SK-N-SH treated with all-trans-retinoic acid at 6 μM for 48 hours (cell line): ENCODE results near the gene PROK2.

Source experiments
- ATAC-seq: fragments of 200-7000 bp; cut with Tn5 transposase; 3 replicates; pipeline ENCODE4 v1.9.1; 2020; ENCODE audit warnings: mild to moderate bottlenecking, moderate library complexity
- ARNTL ChIP-seq: fragments of 450-650 bp; formaldehyde crosslinking; IDR thresholded peaks from 2 replicates; pipeline ENCODE4 v1.5.0; 2020; ENCODE audit warnings: low read depth, mild to moderate bottlenecking, moderate library complexity, borderline replicate concordance
- BACH2 ChIP-seq: fragments of 250-450 bp; sonication (Bioruptor Pico); IDR thresholded peaks from 2 replicates; pipeline ENCODE4 v1.9.0; 2021; ENCODE audit warnings: mild to moderate bottlenecking, borderline replicate concordance
- CSDC2 ChIP-seq: fragments of 250-450 bp; sonication (Bioruptor Pico); IDR thresholded peaks from 2 replicates; pipeline ENCODE4 v1.5.0; 2020; ENCODE audit warnings: mild to moderate bottlenecking, moderate library complexity
- ESRRG ChIP-seq: fragments of 250-450 bp; sonication (Bioruptor Pico); IDR thresholded peaks from 2 replicates; pipeline ENCODE4 v1.6.1; 2021; ENCODE audit warnings: mild to moderate bottlenecking
- GLIS3 ChIP-seq: fragments of 250-450 bp; sonication (Bioruptor Pico); IDR thresholded peaks from 2 replicates; pipeline ENCODE4 v1.5.0; 2020; ENCODE audit warnings: mild to moderate bottlenecking, moderate library complexity
- ISL1 ChIP-seq: fragments of 250-450 bp; sonication (Bioruptor Pico); IDR thresholded peaks from 2 replicates; pipeline ENCODE4 v2.1.2; 2022; ENCODE audit warnings: mild to moderate bottlenecking, moderate library complexity
- OSR1 ChIP-seq: fragments of 250-450 bp; sonication (Bioruptor Pico); IDR thresholded peaks from 2 replicates; pipeline ENCODE4 v1.8.0; 2022; ENCODE audit warnings: moderate library complexity, mild to moderate bottlenecking, inconsistent platforms
- PATZ1 ChIP-seq: fragments of 250-450 bp; sonication (Bioruptor Pico); IDR thresholded peaks from 2 replicates; pipeline ENCODE4 v1.8.0; 2020; ENCODE audit warnings: mild to moderate bottlenecking, moderate library complexity, borderline replicate concordance
- PPARA ChIP-seq: fragments of 250-450 bp; sonication (Bioruptor Pico); IDR thresholded peaks from 2 replicates; pipeline ENCODE4 v1.5.0; 2020; ENCODE audit warnings: mild to moderate bottlenecking, borderline replicate concordance
- RARB ChIP-seq: fragments of 250-450 bp; sonication (Bioruptor Pico); IDR thresholded peaks from 2 replicates; pipeline ENCODE4 v1.8.0; 2021; ENCODE audit warnings: mild to moderate bottlenecking, moderate library complexity
- SNAI2 ChIP-seq: fragments of 250-450 bp; sonication (Bioruptor Pico); IDR thresholded peaks from 2 replicates; pipeline ENCODE4 v1.5.0; 2020; ENCODE audit warnings: mild to moderate bottlenecking, moderate library complexity
- TCF4 ChIP-seq: fragments of 250-450 bp; sonication (Bioruptor Pico); IDR thresholded peaks from 2 replicates; pipeline ENCODE4 v1.8.0; 2021; ENCODE audit warnings: mild to moderate bottlenecking, moderate library complexity, borderline replicate concordance
- TOX ChIP-seq: fragments of 250-450 bp; sonication (Bioruptor Pico); IDR thresholded peaks from 2 replicates; pipeline ENCODE4 v1.8.0; 2021; ENCODE audit warnings: mild to moderate bottlenecking, moderate library complexity, borderline replicate concordance
- ZFP3 ChIP-seq: fragments of 250-450 bp; sonication (Bioruptor Pico); IDR thresholded peaks from 2 replicates; pipeline ENCODE4 v1.5.0; 2020; ENCODE audit warnings: mild to moderate bottlenecking, moderate library complexity
- ZNF565 ChIP-seq: fragments of 450-650 bp; formaldehyde crosslinking; conservative IDR thresholded peaks from 2 replicates; pipeline ENCODE4 v1.5.0; 2020; ENCODE audit warnings: low read depth, mild to moderate bottlenecking, moderate library complexity
- ZNF70 ChIP-seq: fragments of 450-650 bp; formaldehyde crosslinking; IDR thresholded peaks from 2 replicates; pipeline ENCODE4 v1.5.0; 2020; ENCODE audit warnings: mild to moderate bottlenecking, moderate library complexity
- ZNF8 ChIP-seq: fragments of 450-650 bp; formaldehyde crosslinking; IDR thresholded peaks from 2 replicates; pipeline ENCODE4 v1.5.0; 2020; ENCODE audit warnings: mild to moderate bottlenecking, moderate library complexity
- TF ChIP-seq, protein P1 (sequence below): fragments of 250-450 bp; sonication (Bioruptor Pico); IDR thresholded peaks from 2 replicates; pipeline ENCODE4 v1.8.0; 2021; ENCODE audit warnings: low read depth, mild to moderate bottlenecking, moderate library complexity, borderline replicate concordance
- TF ChIP-seq, protein P2 (sequence below): fragments of 250-450 bp; sonication (Bioruptor Pico); IDR thresholded peaks from 2 replicates; pipeline ENCODE4 v1.5.1; 2021; ENCODE audit warnings: mild to moderate bottlenecking, moderate library complexity
- TF ChIP-seq, protein P3 (sequence below): fragments of 250-450 bp; sonication (Bioruptor Pico); IDR thresholded peaks from 2 replicates; pipeline ENCODE4 v1.5.0; 2020; ENCODE audit warnings: mild to moderate bottlenecking, moderate library complexity
- TF ChIP-seq, protein P4 (sequence below): fragments of 250-450 bp; sonication (Bioruptor Pico); IDR thresholded peaks from 2 replicates; pipeline ENCODE4 v1.5.1; 2020; ENCODE audit warnings: low read depth, mild to moderate bottlenecking, moderate library complexity

PROK2 gene

DNA sequence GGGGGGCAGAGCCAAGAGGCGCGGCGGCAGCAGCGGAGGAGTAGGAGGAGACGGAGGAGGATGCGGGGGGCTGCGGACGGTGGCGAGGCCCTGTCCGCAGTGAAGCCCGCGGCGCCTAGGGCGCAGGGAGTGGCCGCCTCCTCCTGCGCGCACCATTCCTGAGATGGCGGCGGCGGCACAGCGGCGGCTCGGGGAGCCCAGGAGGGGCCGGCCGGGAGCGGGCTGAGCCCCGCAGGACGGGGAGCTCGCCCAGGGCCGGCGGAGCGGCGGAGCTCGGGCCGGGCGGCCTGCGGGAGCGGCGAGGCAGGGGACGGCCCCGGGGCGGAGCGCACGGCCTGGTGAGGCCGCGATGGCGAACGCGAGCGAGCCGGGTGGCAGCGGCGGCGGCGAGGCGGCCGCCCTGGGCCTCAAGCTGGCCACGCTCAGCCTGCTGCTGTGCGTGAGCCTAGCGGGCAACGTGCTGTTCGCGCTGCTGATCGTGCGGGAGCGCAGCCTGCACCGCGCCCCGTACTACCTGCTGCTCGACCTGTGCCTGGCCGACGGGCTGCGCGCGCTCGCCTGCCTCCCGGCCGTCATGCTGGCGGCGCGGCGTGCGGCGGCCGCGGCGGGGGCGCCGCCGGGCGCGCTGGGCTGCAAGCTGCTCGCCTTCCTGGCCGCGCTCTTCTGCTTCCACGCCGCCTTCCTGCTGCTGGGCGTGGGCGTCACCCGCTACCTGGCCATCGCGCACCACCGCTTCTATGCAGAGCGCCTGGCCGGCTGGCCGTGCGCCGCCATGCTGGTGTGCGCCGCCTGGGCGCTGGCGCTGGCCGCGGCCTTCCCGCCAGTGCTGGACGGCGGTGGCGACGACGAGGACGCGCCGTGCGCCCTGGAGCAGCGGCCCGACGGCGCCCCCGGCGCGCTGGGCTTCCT lies 31.0 kb downstream of the PROK2 start, which contains the start of gene GPR27:
Gene GPR27 (plus strand): TSS at position 155 of the 909 bp plus-strand sequence. CDS start 195 bp downstream, at position 350.
- ATAC-seq: peak; percentile 75
- TF ChIP-seq OSR1 (CRISPR knock-in tag) (no peak), PPARA (CRISPR knock-in tag) (no peak)
- TF ChIP-seq, all 23 proteins: peak for 0

DNA sequence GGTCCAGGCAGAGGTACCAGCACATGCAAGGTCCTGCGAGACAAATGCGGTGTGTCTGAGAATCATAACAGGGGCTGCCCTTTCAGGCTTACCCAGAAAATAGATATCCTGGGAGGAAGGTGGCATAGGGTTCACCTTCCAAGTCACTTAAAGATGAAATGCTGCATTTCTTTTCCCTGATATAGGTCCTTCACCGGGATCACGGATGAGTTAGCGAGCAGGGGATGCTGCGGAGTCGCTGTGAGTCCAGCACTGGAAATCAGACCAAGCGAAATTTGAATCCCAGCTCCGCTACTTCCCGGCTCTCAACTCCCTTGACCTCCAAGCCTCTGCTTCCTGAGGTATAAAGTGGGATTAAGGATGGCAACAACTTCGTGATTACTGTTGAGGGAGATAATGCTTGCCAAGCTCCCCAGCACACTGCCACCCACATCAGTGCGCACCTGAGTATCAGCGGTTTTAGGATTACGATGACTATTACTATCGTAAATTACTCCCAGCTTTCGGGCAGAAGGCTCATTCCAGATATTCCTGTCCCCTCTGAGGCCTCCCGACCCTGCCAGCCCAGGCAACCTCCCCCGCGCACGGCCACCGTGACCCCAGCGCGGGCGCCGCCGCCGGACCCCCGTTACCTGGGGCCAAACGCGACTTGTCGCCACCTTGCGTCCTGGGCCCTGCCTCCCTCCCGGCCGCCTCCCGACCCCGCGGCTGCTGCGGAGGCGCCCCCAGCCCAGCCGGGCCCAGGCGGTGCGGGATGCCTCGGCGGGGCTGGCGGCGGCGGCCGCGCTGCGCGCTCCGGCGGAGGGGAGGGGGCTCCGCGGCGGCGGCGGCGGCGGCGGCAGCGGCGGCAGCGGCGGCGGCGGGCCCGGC lies 31.9 kb downstream of the PROK2 start:
- ATAC-seq: no peak
- TF ChIP-seq PATZ1 (no peak), CSDC2 (CRISPR knock-in tag) (no peak), TCF4 (CRISPR knock-in tag) (no peak), ZNF70 (CRISPR knock-in tag) (no peak), SNAI2 (CRISPR knock-in tag) (no peak), PPARA (CRISPR knock-in tag) (no peak), ESRRG (CRISPR knock-in tag) (no peak), GLIS3 (CRISPR knock-in tag) (no peak), ZFP3 (CRISPR knock-in tag) (no peak), RARB (CRISPR knock-in tag) (no peak), ISL1 (CRISPR knock-in tag) (no peak), BACH2 (no peak), ZNF8 (CRISPR knock-in tag) (no peak), ARNTL (CRISPR knock-in tag) (no peak), ZNF565 (CRISPR knock-in tag) (no peak)
- TF ChIP-seq, protein P1, sequence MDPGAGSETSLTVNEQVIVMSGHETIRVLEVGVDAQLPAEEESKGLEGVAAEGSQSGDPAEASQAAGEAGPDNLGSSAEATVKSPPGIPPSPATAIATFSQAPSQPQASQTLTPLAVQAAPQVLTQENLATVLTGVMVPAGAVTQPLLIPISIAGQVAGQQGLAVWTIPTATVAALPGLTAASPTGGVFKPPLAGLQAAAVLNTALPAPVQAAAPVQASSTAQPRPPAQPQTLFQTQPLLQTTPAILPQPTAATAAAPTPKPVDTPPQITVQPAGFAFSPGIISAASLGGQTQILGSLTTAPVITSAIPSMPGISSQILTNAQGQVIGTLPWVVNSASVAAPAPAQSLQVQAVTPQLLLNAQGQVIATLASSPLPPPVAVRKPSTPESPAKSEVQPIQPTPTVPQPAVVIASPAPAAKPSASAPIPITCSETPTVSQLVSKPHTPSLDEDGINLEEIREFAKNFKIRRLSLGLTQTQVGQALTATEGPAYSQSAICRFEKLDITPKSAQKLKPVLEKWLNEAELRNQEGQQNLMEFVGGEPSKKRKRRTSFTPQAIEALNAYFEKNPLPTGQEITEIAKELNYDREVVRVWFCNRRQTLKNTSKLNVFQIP (CRISPR knock-in tag): no peak
- TF ChIP-seq, protein P2, sequence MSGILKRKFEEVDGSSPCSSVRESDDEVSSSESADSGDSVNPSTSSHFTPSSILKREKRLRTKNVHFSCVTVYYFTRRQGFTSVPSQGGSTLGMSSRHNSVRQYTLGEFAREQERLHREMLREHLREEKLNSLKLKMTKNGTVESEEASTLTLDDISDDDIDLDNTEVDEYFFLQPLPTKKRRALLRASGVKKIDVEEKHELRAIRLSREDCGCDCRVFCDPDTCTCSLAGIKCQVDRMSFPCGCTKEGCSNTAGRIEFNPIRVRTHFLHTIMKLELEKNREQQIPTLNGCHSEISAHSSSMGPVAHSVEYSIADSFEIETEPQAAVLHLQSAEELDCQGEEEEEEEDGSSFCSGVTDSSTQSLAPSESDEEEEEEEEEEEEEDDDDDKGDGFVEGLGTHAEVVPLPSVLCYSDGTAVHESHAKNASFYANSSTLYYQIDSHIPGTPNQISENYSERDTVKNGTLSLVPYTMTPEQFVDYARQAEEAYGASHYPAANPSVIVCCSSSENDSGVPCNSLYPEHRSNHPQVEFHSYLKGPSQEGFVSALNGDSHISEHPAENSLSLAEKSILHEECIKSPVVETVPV: no peak
- TF ChIP-seq, protein P3, sequence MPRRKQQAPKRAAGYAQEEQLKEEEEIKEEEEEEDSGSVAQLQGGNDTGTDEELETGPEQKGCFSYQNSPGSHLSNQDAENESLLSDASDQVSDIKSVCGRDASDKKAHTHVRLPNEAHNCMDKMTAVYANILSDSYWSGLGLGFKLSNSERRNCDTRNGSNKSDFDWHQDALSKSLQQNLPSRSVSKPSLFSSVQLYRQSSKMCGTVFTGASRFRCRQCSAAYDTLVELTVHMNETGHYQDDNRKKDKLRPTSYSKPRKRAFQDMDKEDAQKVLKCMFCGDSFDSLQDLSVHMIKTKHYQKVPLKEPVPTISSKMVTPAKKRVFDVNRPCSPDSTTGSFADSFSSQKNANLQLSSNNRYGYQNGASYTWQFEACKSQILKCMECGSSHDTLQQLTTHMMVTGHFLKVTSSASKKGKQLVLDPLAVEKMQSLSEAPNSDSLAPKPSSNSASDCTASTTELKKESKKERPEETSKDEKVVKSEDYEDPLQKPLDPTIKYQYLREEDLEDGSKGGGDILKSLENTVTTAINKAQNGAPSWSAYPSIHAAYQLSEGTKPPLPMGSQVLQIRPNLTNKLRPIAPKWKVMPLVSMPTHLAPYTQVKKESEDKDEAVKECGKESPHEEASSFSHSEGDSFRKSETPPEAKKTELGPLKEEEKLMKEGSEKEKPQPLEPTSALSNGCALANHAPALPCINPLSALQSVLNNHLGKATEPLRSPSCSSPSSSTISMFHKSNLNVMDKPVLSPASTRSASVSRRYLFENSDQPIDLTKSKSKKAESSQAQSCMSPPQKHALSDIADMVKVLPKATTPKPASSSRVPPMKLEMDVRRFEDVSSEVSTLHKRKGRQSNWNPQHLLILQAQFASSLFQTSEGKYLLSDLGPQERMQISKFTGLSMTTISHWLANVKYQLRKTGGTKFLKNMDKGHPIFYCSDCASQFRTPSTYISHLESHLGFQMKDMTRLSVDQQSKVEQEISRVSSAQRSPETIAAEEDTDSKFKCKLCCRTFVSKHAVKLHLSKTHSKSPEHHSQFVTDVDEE (CRISPR knock-in tag): no peak

GRCh38 chr3:71751602-71752001 lies 33.3 kb downstream of the PROK2 start:
- TF ChIP-seq ZFP3 (CRISPR knock-in tag) (no peak), ZNF565 (CRISPR knock-in tag) (no peak), PPARA (CRISPR knock-in tag) (no peak), OSR1 (CRISPR knock-in tag) (no peak), SNAI2 (CRISPR knock-in tag) (no peak), TOX (CRISPR knock-in tag) (no peak), ARNTL (CRISPR knock-in tag) (no peak)
- TF ChIP-seq, protein P4, sequence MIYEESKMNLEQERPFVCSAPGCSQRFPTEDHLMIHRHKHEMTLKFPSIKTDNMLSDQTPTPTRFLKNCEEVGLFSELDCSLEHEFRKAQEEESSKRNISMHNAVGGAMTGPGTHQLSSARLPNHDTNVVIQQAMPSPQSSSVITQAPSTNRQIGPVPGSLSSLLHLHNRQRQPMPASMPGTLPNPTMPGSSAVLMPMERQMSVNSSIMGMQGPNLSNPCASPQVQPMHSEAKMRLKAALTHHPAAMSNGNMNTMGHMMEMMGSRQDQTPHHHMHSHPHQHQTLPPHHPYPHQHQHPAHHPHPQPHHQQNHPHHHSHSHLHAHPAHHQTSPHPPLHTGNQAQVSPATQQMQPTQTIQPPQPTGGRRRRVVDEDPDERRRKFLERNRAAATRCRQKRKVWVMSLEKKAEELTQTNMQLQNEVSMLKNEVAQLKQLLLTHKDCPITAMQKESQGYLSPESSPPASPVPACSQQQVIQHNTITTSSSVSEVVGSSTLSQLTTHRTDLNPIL (CRISPR knock-in tag): no peak
- TF ChIP-seq, protein P1 (CRISPR knock-in tag): no peak
- ATAC-seq: no peak
